GM19023 (cell line): Measurements from ENCODE around the gene TMEM117.

Source experiments
- ATAC-seq: cut with Tn5 transposase; IDR thresholded peaks from one replicate; pipeline ENCODE4 v1.9.1; 2021; ENCODE audit warnings: mild to moderate bottlenecking, moderate library complexity; ENCODE audit not compliant: unreplicated experiment

TMEM117 gene

DNA sequence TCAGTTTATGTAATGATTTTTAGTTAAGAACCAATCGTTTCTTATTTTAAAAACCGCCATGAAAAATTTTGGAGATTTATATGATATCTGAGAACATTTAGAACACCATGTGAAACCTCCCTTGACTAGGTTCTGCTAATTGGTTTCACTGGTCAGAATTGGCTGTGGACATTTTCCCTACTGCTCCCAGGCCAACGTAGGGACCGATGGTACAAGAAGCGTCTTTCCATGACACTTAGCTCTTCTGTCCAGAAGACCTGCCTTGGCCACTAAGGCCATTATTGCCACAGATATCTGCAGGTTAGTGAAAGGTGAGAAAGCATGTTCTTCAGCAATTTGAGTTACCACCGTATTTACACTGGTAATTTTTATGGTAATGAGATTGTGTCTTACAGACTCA is 424.0 kb downstream of the TMEM117 start:
- no peak for ATAC-seq

DNA sequence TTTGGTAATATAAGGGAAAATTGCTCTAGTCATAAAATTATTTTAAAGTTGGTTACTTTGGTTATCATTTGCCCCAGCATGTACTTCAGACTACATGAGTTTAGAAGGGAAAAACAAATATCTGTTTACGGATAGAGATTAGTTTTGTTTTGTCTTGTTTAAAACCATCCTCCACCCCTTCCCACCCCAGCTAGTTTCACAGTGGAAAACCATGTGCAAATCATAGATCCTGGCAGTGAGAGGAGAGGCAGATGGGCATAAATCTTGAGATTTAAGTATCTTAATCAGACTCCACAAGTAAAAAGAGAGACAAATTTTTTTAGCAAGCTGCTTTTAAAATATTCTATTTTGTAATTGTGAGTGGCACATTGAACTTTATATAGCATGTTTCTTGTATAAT is 424.7 kb downstream of the TMEM117 start:
- ATAC-seq: no peak

DNA sequence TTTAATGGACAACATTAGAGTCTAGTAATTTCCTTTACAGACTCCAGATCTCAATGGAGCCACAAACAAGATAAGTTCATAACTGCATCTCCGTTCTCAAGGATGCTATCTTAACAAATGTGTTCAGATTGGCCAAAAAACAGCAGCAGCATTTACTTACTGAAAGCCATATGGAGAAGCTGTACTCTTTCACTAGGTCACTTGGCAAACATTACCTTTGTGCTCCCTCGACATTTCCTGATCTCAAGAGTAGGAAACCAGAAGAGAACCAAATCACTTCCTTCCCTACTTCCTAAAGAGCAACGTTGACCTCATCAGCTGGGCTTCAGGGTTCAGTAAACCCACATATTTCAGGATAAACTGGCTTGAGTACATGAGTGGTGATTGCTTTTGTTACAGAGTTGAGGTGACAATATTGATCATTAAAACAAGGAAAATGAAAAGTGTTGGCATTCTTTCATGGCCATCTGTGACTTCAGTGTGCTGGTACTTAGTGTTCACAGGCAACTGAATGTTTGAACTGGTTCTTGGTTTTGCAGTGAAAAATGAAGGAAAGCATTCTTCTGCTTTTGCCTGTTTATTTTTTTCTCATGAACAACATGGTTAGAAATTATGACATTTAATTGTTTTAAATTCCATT is 449.6 kb downstream of the TMEM117 start:
- ATAC-seq: no peak

DNA sequence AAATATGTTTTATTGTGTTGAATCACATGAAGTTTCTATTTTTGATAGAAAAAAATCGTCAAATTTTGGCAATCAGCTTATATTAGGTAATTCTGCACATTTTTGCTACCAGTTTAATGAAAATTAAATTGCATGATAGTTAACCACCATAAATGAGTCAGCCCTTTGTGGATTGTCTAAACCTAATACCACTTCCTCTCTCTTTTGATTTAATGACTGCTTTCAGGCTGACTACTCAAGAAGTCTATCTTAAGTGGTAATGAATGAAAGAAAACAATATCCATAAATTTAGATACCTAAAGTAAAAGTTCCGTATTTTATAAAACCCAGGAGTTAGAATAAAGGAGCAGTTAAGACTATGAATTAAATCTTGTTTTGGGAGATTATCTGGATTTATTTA is 450.5 kb downstream of the TMEM117 start:
- ATAC-seq: no peak

DNA sequence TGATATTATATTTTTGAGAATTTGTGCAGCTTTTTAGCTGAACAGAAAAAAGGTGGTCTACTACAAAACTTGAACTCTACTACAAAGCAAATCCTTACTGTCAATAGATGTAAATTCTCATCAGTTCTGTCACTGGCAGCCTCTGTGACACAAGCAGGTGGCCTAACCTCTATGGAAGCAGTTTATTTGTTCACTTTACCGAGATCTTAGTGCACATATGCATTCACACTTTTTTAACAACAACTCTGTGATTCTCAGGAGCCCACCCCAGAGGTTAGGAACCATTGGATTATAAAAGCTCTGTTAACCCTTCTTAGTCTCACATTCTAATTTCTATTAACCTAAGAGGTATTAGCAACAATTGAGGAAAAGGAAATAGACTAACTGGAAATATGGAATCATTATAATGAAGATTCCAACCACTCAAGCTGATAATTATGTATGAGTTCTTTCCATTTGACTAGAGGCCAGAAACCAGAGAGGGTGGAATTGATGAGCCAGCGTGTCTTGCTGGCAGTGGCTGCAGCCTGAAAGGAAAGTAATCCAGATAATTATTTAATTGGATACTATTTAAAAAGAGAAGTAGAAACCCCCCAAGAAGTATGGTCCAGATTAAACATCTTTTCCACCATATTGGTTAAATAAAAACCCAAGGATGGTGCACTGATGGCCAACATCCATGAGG is 451.1 kb downstream of the TMEM117 start:
- no peak for ATAC-seq

DNA sequence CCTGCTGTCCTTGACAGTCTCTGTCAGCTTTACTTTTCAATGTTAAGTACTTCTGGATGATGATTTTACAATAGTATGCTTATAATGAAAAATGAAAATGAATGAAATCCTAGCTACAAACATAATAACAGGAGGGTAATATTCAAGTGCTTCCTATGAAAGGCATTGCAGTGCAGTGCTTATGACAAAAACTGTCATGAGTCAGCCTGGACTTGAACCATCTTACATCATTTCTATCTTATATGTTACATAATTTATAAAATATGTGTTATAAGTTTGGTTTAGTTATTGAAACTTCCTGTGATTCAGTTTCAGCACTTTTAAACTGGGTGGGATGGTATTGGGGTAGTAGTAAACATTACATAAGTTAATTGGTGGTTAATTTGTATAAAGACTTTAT is 451.7 kb downstream of the TMEM117 start:
- ATAC-seq: no peak

DNA sequence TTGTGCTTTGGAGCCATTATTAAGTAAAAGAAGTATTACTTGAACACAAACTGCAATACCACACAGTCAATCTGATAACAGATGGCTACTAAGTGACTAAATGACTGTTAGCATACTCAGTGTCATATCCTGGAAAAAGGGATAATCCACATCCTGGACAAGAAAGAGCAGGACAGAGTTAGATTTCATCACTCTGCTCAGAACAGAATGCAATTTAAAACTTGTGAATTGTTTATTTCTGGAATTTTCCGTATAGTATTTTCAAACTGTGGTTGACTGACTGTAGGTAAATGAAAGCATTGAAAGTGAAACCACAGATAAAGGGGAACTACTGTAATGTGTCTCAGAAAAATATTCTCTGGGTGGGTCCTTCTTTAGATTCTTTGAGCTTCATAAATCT is 458.8 kb downstream of the TMEM117 start:
- peak; percentile 86 for ATAC-seq

DNA sequence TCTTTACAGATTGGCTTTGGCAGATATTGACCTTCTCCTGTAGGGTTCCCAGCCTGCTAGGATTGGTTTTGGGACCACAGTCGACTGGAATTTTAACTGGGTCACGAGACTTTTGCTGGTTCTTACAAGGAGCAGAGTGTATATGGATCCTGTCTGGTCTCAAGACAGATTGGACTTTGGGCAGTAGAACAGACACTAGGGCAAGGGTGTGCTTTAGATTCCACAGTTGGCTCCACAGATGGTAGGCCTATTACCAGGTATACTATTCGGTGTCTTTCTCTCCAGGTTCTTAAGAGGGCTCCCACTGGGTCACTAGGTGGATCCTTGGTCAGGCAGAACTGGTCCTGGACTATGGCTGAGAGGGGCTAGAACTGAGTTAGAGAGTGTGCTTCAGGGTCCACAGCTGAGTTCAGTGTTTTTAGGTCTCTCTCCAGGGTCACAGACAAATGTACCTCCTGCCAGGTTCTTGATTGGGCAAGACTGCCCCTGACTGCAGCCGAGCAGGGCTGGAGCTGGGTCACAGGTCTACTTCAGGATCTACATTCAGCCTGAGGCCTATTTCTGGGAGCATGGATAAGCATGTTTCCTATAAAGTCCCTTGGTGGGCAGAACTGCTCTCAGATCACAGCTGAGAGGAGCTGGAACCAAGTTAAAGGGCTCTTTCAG is 460.2 kb downstream of the TMEM117 start:
- ATAC-seq: no peak

DNA sequence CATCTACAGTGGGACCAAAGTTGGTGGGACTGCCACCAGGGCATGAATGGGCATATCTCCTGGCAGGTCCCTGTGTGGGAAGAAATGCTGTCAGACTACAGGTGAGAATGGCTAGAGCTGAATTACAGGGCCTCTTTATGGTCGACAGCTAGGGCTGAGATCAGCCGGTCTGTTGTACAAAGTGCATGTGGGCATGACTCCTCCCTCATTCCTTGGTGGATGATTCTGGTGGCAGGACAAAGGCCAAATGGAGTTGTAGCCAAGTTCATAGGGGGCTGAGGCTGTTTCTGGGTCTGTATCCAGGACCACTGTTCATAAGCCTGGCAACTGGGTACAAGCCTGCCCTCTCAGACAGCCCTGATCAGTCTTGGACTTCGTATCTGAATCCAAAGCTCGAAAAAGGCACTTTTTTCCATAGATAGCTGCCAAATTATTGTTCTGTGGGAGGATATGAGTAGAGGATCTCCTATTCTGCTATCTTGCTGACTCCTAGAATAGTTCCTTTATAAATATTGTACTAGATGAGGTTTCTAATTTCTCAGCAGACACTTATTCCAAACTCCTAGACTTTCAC is 460.8 kb downstream of the TMEM117 start:
- ATAC-seq: no peak

DNA sequence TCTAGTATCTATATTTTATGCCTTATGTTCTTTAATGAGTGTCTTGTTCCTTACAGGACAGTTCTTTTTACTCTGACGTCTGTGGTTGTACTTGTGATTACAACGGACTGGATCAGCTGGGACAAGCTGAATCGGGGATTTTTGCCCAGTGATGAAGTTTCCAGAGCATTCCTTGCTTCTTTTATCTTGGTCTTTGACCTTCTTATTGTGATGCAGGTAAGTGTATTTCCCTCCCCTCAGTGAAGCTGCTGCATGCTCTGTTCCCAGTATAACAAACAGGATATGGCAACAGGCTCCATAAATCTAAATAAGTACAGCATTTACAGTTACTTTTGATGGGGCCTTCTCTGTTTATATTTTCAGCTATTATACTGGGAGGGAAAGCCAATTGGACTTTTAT is 463.6 kb downstream of the TMEM117 start:
- ATAC-seq: no peak

DNA sequence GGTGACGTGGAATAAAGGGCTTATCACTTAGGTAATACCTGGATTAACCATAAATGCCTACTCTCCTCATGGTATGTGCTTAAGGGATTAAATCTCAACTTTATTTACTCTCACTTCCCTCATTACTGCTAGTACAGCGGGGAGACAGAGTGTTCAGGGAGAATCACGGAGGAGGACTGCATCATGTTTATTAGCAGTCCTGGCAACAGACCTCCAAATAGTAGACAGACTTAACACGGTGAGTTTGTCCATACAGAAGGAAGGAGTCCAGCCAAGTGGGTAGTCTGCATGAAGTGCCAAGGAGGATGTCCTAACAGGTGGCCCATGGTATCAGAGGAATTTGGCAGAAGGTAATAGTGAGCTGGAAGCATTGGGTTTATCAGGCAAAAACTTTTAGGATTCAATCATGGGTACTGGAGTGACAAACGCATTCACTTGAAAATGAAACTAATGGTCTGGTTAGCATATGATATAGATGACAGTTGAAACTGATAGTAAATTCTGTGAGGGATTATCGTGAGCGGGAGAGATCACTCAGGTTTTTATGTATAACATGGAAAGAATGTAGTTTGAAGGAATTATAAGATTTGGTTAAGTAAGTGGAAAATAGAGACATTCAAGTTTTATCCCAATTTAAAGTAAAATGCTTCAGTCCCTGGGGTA is 471.8 kb downstream of the TMEM117 start:
- no peak for ATAC-seq

DNA sequence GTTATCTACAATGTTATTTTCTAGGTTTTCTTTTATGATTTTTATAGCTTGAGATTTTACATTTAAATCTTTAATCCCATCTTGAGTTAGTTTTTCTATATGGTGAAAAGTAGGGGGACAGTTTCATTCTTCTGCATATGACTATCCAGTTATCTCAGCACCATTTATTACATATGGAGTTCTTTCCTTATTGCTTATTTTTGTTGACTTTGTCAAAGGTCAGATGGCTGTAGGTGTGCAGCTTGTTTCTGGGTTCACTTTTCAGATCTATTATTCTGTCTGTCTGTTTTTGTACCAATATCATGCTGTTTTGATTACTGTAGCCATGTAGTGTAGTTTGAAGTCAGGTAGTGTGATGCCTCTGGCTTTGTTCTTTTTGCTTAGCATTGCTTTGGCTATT is 477.3 kb downstream of the TMEM117 start:
- no peak for ATAC-seq

DNA sequence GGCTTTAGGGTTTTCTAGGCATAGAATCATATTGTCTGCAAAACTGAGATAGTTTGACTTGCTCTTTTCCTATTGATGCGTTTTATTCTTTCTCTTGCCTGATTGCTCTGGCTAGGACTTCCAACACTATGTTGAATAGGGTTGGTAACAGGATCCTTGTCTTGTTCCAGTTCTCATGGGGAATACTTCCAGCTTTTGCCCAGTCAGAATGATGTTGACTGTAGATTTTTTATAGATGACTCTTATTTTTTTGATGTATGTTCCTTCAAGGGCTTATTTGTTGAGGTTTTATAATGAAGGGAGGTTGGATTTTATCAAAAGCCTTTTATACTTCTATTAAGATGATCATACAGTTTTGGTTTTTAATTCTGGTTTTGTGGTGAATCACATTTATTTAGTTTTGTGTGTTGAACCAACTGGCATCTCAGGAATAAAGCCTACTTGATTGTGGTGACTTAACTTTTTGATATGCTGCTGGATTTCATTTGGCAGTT is 478.2 kb downstream of the TMEM117 start:
- ATAC-seq: no peak

DNA sequence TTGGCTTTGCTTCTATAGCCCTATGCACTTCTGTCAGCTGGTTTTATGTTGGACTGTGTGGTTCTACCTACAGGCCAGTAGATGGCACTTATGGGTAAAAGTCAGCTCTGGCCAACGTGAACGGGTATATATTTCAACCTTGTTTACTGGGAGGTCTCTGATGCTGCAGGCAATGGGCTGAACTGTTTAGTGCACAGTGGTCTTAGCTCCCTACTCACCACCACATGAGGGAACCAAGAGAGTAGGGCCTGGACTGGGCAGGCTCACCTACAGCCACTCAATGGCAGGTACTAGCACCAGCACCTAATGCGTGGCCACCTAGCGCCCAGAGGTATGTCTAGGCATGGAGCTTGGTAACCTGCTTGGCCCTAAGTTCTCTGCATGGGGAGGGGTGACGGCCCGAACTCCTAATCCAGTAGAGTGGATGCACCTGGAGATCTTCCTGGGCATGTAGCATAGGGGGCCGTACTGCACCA is 481.8 kb downstream of the TMEM117 start:
- peak; percentile 80 for ATAC-seq

DNA sequence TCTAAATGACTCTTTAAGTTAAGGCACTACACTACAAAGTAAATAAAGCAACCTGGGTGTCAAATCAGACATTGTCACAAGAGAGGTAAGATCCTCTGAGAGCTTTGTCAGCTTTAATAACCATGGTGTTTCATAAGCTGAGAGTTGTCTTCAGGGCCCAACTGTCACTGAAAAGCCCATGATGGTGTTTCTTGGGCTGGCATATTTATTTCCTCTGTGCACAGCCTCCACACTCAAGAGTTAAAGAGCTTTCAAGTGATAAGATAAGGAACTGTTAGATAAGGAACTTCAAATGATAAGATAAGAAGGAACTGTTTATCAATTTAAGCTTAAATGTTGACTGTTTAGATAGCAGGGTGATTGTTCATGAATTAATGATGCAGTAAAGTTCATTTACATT is 495.4 kb downstream of the TMEM117 start:
- no peak for ATAC-seq

DNA sequence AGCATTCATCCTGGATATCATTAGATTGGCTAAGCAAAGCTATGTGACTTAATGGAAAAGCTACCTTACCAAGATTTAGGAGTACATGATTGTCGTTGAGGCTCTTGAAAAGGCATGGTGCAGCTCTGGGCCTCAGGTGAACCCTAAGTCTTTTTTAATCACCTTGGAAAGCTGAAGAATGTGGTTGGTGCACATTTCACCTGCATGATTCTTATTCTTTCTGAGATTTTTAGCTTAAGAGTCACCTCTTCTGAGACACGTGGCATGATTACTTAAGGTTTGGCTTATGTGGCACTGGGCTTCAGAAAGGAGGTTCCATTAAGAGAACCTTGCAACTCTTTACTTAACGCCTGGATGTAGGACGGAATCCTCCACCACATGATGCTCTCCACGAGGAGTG is 498.5 kb downstream of the TMEM117 start:
- no peak for ATAC-seq

DNA sequence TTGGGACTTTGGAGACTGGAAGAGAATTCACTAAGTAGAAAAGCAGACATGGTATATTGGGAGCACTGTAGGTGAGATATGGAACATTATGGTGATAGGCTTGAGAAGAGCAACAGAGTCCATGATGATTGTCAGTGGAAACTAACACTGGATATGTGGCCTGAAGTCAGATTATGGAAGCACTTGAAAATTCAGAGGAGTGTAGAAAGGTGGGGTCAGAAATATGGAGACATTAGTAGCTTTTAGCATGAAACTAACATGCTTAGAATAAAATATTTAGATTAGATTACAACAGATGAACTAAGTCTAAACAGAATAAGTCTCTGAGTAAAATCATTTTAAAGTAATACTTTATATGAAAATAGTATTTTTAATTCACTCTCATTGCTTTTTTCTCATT is 499.1 kb downstream of the TMEM117 start:
- no peak for ATAC-seq

DNA sequence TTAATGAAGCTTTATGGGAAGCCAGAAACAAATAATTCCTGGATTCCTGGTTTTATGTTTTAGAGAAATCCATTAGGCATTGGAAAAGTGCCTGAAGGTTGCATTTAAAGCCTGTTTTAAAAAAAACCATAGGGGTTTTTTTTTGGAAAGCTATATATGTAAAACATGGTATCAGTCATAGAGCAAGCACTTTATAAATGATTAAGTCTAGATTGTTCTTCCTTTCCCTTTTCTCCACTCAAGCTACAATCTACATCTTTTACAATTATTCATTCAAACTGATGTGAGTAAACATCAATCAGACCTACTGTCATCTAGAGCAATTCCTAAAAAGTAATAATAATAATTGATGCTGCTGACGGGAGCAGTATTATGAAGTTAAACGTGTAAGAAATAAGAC is 500.7 kb downstream of the TMEM117 start:
- no peak for ATAC-seq

DNA sequence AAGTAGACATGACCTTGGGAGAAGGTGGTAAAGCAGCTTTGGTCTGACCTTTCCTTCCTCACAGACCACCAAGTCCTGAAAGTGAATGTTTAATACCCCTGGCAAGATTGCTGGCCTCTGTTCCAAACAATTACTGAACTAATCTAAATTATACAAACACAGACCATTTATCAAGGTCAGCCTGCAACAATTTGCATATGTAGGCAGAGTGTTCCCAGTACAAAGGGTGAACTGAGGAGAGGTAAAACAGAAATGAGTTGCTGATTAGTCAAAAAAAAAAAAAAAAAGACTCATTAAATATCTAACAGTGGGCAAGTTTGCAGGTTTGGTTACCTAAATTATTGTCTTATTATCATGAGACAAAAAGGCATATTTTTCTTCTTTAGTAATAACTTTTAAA is 506.5 kb downstream of the TMEM117 start:
- no peak for ATAC-seq

DNA sequence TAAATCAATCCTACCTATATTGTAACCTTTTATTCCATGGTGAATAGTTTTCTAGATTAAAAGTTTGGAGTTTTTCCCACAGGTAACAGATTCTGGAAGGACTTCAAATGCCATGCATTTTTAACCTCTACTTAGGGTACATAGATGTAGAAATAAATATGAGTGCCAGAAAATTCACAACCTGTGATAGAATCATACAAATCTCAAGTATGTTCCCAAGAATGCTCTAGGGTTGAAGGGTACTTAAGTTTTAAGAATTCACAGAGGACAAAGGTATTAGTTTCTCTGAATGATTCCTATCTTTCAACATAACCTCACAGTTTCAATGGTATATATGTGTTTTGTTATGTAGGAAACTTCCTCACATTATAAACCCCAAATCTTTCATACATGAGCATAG is 511.3 kb downstream of the TMEM117 start:
- no peak for ATAC-seq

DNA sequence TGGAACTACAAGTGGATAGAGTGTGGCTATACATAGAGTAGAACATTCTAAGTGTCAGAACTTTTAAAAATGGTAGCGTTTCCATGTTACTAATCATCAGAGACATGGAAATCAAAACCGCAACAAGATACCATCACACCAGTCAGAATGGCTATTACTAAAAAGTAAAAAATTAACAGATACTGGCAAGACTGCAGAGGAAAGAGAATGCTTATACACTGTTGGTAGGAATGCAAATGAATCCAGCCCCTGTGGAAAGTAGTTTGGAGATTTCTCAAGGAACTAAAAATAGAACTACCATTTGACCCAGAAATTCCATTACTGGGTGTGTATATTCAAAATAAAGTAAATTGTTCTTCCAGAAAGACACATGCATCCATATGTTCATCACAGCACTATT is 521.6 kb downstream of the TMEM117 start:
- no peak for ATAC-seq
